ENCODE data around the gene GID4. TPM values are rescaled to one million over a fixed set of nuclear protein-coding genes. Genes with fewer than 3 reads are reported as not detected.

The GID4 gene
- total RNA-seq, result 8.9 and 10.9 TPM in 2 replicates

GRCh38 chr17:18038861-18039534 lies at the start of gene GID4, which contains the start of gene ATPAF2:
Gene GID4 (plus strand): TSS chr17:18039408. CDS start chr17:18039465, 57 bp downstream.
Gene ATPAF2 (minus strand): TSS chr17:18039168. CDS start chr17:18039013, 155 bp downstream.

GRCh38 chr17:18087610-18088491 lies 48.6 kb downstream of the GID4 start, which contains the start of gene DRG2:
Gene DRG2 (plus strand): TSS chr17:18087948. CDS start chr17:18088024, 76 bp downstream.

DNA sequence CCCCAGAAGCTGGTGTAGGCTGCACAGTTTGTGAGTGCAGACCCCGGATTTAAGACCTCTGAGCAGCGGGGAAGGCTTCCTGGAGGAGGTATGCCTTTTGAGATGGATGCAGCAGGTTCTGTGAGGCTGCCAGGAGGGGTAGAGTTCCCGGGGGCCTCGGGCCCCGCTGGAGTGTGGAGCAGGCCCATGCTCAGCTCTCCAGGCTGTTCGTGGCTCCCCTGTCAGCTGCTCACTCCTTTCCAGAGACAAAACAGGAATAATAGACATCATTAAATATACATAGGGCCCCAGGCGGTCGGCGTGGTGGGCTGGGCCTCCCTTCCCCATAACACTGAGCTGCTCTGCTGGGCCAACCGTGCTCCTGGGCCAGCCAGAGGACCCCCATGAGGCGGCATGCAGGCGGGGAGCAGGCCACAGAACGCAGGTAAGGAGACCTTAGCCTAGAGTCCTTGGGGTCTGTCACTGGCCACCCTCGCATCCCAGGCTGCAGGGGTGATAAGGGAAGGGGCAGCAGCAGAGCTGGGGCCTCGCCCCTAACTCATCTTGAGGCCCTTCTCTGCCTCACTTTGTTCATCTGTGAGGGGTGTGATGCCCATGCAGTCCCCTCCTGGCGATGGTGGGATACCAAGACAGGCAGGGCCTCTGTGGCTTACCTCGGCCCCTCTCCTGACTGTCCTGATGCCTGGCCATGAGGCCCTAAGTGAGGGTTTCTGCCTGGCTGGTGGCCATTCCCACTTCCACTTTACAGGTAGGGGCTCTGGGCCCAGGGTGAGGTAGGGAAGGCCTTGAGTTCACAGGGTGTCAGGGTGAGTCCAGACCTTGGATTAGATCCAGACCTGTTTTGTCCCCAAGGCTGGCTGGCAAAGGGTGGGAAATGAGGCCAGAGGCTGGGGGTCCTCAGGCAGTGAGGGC lies 69.4 kb downstream of the GID4 start, which contains the start of gene MYO15A:
Gene MYO15A, plus strand, starts transcription at position 356 of the 912 bp plus-strand sequence. CDS start 10,045 bp downstream, outside the sequence.

Other genes starting within 250 kb of the GID4 start
- 81.2 and 124 TPM in 2 replicates for gene SREBF1, start 202.4 kb upstream of the GID4 start, total RNA-seq
- gene TOM1L2, start 67.0 kb upstream of the GID4 start, total RNA-seq, result 16.5 and 19.4 TPM in 2 replicates
- 0.26 and 0.70 TPM in 2 replicates for gene DRC3, start 66.5 kb upstream of the GID4 start, total RNA-seq
- 11.8 and 14.0 TPM in 2 replicates for gene ATPAF2, start 240 bp upstream of the GID4 start, total RNA-seq
- gene DRG2, start 48.5 kb downstream of the GID4 start, total RNA-seq, result 37.0 and 44.9 TPM in 2 replicates
- 0.12 and 3.0 TPM in 2 replicates for gene MYO15A, start 69.3 kb downstream of the GID4 start, total RNA-seq
- gene ALKBH5, start 144.4 kb downstream of the GID4 start, total RNA-seq, result 96.2 and 119 TPM in 2 replicates
- gene LLGL1, start 186.2 kb downstream of the GID4 start, total RNA-seq, result 46.0 and 49.0 TPM in 2 replicates
- gene FLII, start 219.3 kb downstream of the GID4 start, total RNA-seq, result 197 and 252 TPM in 2 replicates
- 12.5 and 23.9 TPM in 2 replicates for gene MIEF2, start 221.3 kb downstream of the GID4 start, total RNA-seq